ENCODE measurements around the gene HSPA12A. TPM values are rescaled to one million over a fixed set of nuclear protein-coding genes. Genes with fewer than 3 reads are reported as not detected.

Gene HSPA12A
- total RNA-seq, 1 experiment from 2014 or later = 3.1 TPM

GRCh38 chr10:116721547-116722392, 20.6 kb downstream of the HSPA12A start:
- no peak for DNase-seq
- intact Hi-C loops (cut with micrococcal nuclease) = no loop called here
- Histone ChIP-seq H3K4me3 (ENCODE audit: low read length) (no peak overlapping the region), H3K36me3 (ENCODE audit: low read depth, low read length) (no peaks in the 10 kb centered on the region), H3K27me3 (ENCODE audit: low read length) (no peaks in the 10 kb centered on the region), H3F3A (ENCODE audit: low read length, unreplicated experiment) (no peaks in the 10 kb centered on the region), H3K27ac (ENCODE audit: low read length) (no peak overlapping the region), H2AFZ (ENCODE audit: low read length) (no peak overlapping the region), H3K9me2 (replicated peaks; ENCODE audit: low read length) (no peaks in the 10 kb centered on the region), H3K4me1 (ENCODE audit: insufficient read depth, low read length) (no peaks in the 10 kb centered on the region), H4K20me1 (ENCODE audit: low read length) (no peaks in the 10 kb centered on the region), H3K4me2 (ENCODE audit: low read length) (no peak overlapping the region), H3K79me2 (ENCODE audit: low read length) (no peaks in the 10 kb centered on the region), H3K9ac (ENCODE audit: low read length) (no peak overlapping the region), H3K9me3 (ENCODE audit: low read length) (no peaks in the 10 kb centered on the region)
- CTCF ChIA-PET = no interaction called here
- no peak for ATAC-seq
- POLR2A ChIA-PET (ENCODE audit: unreplicated experiment) = no interaction called here
- no TSS peak for BruUV-seq (replicated peaks)
- TF ChIP-seq CTCF (conservative IDR thresholded peaks at IDR 0.05; ENCODE audit: low read depth, low read length) (no peak), EZH2phosphoT487 (IDR thresholded peaks at IDR 0.05; ENCODE audit: borderline replicate concordance, low read length) (no peak), EZH2 (IDR thresholded peaks at IDR 0.05; ENCODE audit: low read length, unreplicated experiment) (no peak)

GRCh38 chr10:116720668-116721546, 21.5 kb downstream of the HSPA12A start:
- Histone ChIP-seq H3F3A (ENCODE audit: low read length, unreplicated experiment) (no peaks in the 10 kb centered on the region), H3K79me2 (ENCODE audit: low read length) (no peaks in the 10 kb centered on the region), H3K9ac (ENCODE audit: low read length) (no peak overlapping the region), H3K27ac (ENCODE audit: low read length) (no peak overlapping the region), H2AFZ (ENCODE audit: low read length) (no peak overlapping the region), H4K20me1 (ENCODE audit: low read length) (no peaks in the 10 kb centered on the region), H3K27me3 (ENCODE audit: low read length) (no peaks in the 10 kb centered on the region), H3K4me3 (ENCODE audit: low read length) (no peak overlapping the region), H3K4me1 (ENCODE audit: insufficient read depth, low read length) (no peaks in the 10 kb centered on the region), H3K9me2 (replicated peaks; ENCODE audit: low read length) (no peaks in the 10 kb centered on the region), H3K9me3 (ENCODE audit: low read length) (no peaks in the 10 kb centered on the region), H3K36me3 (ENCODE audit: low read depth, low read length) (no peaks in the 10 kb centered on the region), H3K4me2 (ENCODE audit: low read length) (no peak overlapping the region)
- TF ChIP-seq EZH2phosphoT487 (IDR thresholded peaks at IDR 0.05; ENCODE audit: borderline replicate concordance, low read length) = no peak
- TF ChIP-seq EZH2 (IDR thresholded peaks at IDR 0.05; ENCODE audit: low read length, unreplicated experiment) = no peak
- no peak for TF ChIP-seq CTCF (conservative IDR thresholded peaks at IDR 0.05; ENCODE audit: low read depth, low read length)
- no peak for ATAC-seq
- intact Hi-C loops (cut with micrococcal nuclease) = no loop called here
- ChIA-PET POLR2A (ENCODE audit: unreplicated experiment) (no interaction called here), CTCF (no interaction called here)
- BruUV-seq (replicated peaks) = no TSS peak
- no peak for DNase-seq
